HL-60/S4 (cell line): ENCODE measurements around the gene HSF5.

ENCODE experiments used
- in situ Hi-C: fragments of 300-500 bp; cut with MboI; formaldehyde crosslinking; loops from 2 replicates; pipeline ENCODE4 v1.14.3; 2022; ENCODE audit warnings: low sequenced_read_pairs

HSF5 gene

GRCh38 chr17:58388302-58389190, 99.7 kb downstream of the HSF5 start:
- in situ Hi-C loops = no loop called here

- in situ Hi-C loops = no loop called here
These were observed 100.4 kb downstream of the HSF5 start for GRCh38 chr17:58387834-58388233.

- in situ Hi-C loops = no loop called here
These were observed 101.5 kb downstream of the HSF5 start for GRCh38 chr17:58386708-58387107.

- in situ Hi-C loops = no loop called here
These were observed 102.8 kb downstream of the HSF5 start for GRCh38 chr17:58385359-58385899.

GRCh38 chr17:58384897-58385296, 103.3 kb downstream of the HSF5 start:
- in situ Hi-C loops = no loop called here

GRCh38 chr17:58383892-58384462, 104.2 kb downstream of the HSF5 start:
- in situ Hi-C loops = no loop called here

- in situ Hi-C loops = no loop called here
These were observed 105.4 kb downstream of the HSF5 start for GRCh38 chr17:58382872-58383242.

GRCh38 chr17:58382108-58382871, 105.9 kb downstream of the HSF5 start:
- in situ Hi-C loops = no loop called here

- in situ Hi-C loops = no loop called here
These were observed 106.8 kb downstream of the HSF5 start for GRCh38 chr17:58381124-58382035.

- in situ Hi-C loops = no loop called here
These were observed 107.7 kb downstream of the HSF5 start for GRCh38 chr17:58380207-58381123.

GRCh38 chr17:58379511-58379824, 108.7 kb downstream of the HSF5 start:
- in situ Hi-C loops = no loop called here

GRCh38 chr17:58378733-58379510, 109.3 kb downstream of the HSF5 start:
- in situ Hi-C loops = no loop called here

GRCh38 chr17:58377661-58378060, 110.5 kb downstream of the HSF5 start:
- in situ Hi-C loops = no loop called here

GRCh38 chr17:58377093-58377601, 111.1 kb downstream of the HSF5 start:
- in situ Hi-C loops = no loop called here

GRCh38 chr17:58376472-58377000, 111.7 kb downstream of the HSF5 start:
- in situ Hi-C loops = no loop called here

- in situ Hi-C loops = no loop called here
These were observed 112.4 kb downstream of the HSF5 start for GRCh38 chr17:58375811-58376210.

- in situ Hi-C loops = no loop called here
These were observed 113.0 kb downstream of the HSF5 start for GRCh38 chr17:58375256-58375655.

- in situ Hi-C loops = no loop called here
These were observed 114.3 kb downstream of the HSF5 start for GRCh38 chr17:58373923-58374322.
